Right lobe of liver (tissue), 4 donors: ENCODE data around the gene OCRL.

ENCODE experiments used
- CTCF ChIP-seq, 4 donors: fragments of 200-600 bp in 3 of 4; fragments of 450-650 bp in 1 of 4; IDR thresholded peaks; one replicate each; pipeline versions ENCODE4 v1.5.1 to v1.8.0; 2016 to 2022; ENCODE audit warnings: antibody characterized with exemption in 4 of 4, mild to moderate bottlenecking in 2 of 4
- POLR2A ChIP-seq: fragments of 450-650 bp; IDR thresholded peaks from one replicate; pipeline ENCODE4 v1.6.1; 2017; ENCODE audit warnings: antibody characterized with exemption, mild to moderate bottlenecking
- donor health status: DM: no; HTN: no; CAD: no.
- donor health status: DM: no; HTN: no; CAD: no.
- donor health status: DM: no; HTN: yes; CAD: no.

- TF ChIP-seq CTCF (IDR thresholded peaks at IDR 0.05) (no peak), POLR2A (no peak)
These were observed 34.2 kb downstream of the OCRL start for GRCh38 chrX:129574214-129574613.
